Measurements from ENCODE around the gene RPS25.
"Not testable (repeated sequence)": the region's sequence is repeated elsewhere in the genome, so short reads cannot be mapped to it uniquely, and the experiment has no call there.

- not testable (repeated sequence) for TF ChIP-seq CTCF (IDR thresholded peaks at IDR 0.05; ENCODE audit: low read depth, low read length, missing input control); YY1 (IDR thresholded peaks at IDR 0.05); REST (IDR thresholded peaks at IDR 0.05); JUND (IDR thresholded peaks at IDR 0.05)
These were observed 26.6 kb downstream of the RPS25 start for GRCh38 chr11:118991486-118992038.
